DOHH2 (cell line): ENCODE data around the gene PLEKHG4.

Source experiments
- H3F3A ChIP-seq: fragments of 200-600 bp; sonication (generic), shearing (Covaris generic); 2 replicates; pipeline ENCODE4 v1.6.0; 2016; ENCODE audit warnings: antibody characterized with exemption, mild to moderate bottlenecking; ENCODE audit not compliant: control insufficient read depth, insufficient read depth
- H3K27ac ChIP-seq: fragments of 200-600 bp; sonication (generic); 2 replicates; pipeline ENCODE4 v1.5.1; 2014; ENCODE audit warnings: low read depth, mild to moderate bottlenecking, low read length, moderate library complexity
- H3K27me3 ChIP-seq: fragments of 200-600 bp; sonication (generic); 2 replicates; pipeline ENCODE4 v1.6.1; 2014; ENCODE audit warnings: mild to moderate bottlenecking, low read length, mixed read lengths; ENCODE audit not compliant: control insufficient read depth
- H3K36me3 ChIP-seq: fragments of 200-600 bp; sonication (generic); 2 replicates; pipeline ENCODE4 v1.6.1; 2014; ENCODE audit warnings: mild to moderate bottlenecking, low read length, moderate library complexity, mixed read lengths; ENCODE audit not compliant: control insufficient read depth
- H3K4me1 ChIP-seq: fragments of 200-600 bp; sonication (generic); 2 replicates; pipeline ENCODE4 v1.6.1; 2014; ENCODE audit warnings: mild to moderate bottlenecking, low read length, mixed read lengths; ENCODE audit not compliant: control insufficient read depth
- H3K4me2 ChIP-seq: fragments of 200-600 bp; sonication (generic); 2 replicates; pipeline ENCODE4 v1.6.0; 2014; ENCODE audit warnings: mild to moderate bottlenecking, low read length, moderate library complexity
- H3K4me3 ChIP-seq: fragments of 200-600 bp; sonication (generic); 2 replicates; pipeline ENCODE4 v1.5.1; 2014; ENCODE audit warnings: mild to moderate bottlenecking, low read length, mixed read lengths
- H3K79me2 ChIP-seq: fragments of 200-600 bp; sonication (generic); 2 replicates; pipeline ENCODE4 v1.6.1; 2014; ENCODE audit warnings: mild to moderate bottlenecking, low read length, mixed read lengths; ENCODE audit not compliant: control insufficient read depth
- H3K9me2 ChIP-seq: fragments of 200-600 bp; sonication (generic); replicated peaks from 2 replicates; pipeline ENCODE4 v1.6.1; 2014; ENCODE audit warnings: mild to moderate bottlenecking, low read length, mixed read lengths; ENCODE audit not compliant: control insufficient read depth
- H3K9me3 ChIP-seq: fragments of 200-600 bp; sonication (generic); 2 replicates; pipeline ENCODE4 v1.6.1; 2014; ENCODE audit warnings: antibody characterized with exemption, low read length, mixed read lengths; ENCODE audit not compliant: control insufficient read depth, insufficient read depth
- H4K20me1 ChIP-seq: fragments of 200-600 bp; sonication (generic); 2 replicates; pipeline ENCODE4 v1.6.0; 2014; ENCODE audit warnings: low read depth, mild to moderate bottlenecking, antibody characterized with exemption, low read length, moderate library complexity; ENCODE audit not compliant: control insufficient read depth, insufficient read depth
- CTCF ChIP-seq: fragments of 200-600 bp; sonication (generic); IDR thresholded peaks from one replicate; pipeline ENCODE4 v1.5.1; 2014; ENCODE audit warnings: antibody characterized with exemption, mild to moderate bottlenecking, low read depth, low read length; ENCODE audit not compliant: poor library complexity, severe bottlenecking
- EZH2phosphoT487 ChIP-seq: fragments of 200-600 bp; sonication (generic); IDR thresholded peaks from 2 replicates; pipeline ENCODE4 v1.6.1; 2017; ENCODE audit warnings: borderline replicate concordance, mild to moderate bottlenecking, antibody characterized with exemption, low read length, moderate library complexity, mixed read lengths

The PLEKHG4 gene

DNA sequence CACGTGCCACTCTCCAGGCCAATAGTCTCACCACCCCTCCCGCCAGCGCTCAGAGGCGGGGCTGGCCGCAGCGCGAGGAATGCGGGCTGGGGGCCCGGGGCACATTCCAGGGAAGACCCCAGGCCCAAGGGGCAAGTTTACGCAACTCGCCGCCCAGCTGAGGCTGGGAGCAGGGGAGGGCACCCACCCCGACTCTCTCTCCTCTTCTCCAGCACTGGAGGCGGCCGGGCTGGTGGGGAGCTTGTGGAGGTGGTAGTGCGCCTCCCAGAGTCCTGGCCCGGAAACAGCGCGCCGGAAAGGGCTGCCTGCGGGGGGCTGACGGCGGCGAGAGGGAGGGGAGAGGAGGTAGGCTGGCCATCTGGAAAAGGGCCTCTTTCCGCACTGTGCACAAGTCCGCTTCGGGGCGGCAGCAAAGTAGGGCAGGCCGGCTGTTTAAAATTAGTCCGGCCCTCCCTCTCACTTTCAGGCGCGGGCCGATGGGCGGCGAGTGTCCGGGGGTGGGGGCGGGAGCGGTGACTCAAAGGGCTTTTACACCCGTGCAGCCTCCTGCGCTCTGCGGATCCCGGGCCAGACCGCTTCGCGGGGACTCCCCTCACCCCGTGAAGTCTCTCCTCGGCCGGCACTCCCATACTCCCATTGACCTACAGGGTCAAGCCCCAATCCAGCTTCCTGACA, 33.1 kb upstream of the PLEKHG4 start:
- H3K27me3 ChIP-seq = peaks cover 32% of the 10 kb centered on the region
- H3F3A ChIP-seq = peaks cover 12% of the 10 kb centered on the region
- peaks cover 50% of the 10 kb centered on the region for H3K4me1 ChIP-seq
- peak overlapping the region; percentile 92 for H3K4me3 ChIP-seq
- H3K79me2 ChIP-seq = peaks cover 8% of the 10 kb centered on the region
- no peaks in the 10 kb centered on the region for H3K9me3 ChIP-seq
- peak; percentile 69 for TF ChIP-seq CTCF
- TF ChIP-seq EZH2phosphoT487 = no peak
- peak overlapping the region; percentile 80 for H3K4me2 ChIP-seq
- H3K36me3 ChIP-seq = no peaks in the 10 kb centered on the region
- H4K20me1 ChIP-seq = peaks cover 3% of the 10 kb centered on the region; the same call in 1 of the 2 replicates
- peak overlapping the region; percentile 58 for H3K27ac ChIP-seq
- H3K9me2 ChIP-seq = no peaks in the 10 kb centered on the region

DNA sequence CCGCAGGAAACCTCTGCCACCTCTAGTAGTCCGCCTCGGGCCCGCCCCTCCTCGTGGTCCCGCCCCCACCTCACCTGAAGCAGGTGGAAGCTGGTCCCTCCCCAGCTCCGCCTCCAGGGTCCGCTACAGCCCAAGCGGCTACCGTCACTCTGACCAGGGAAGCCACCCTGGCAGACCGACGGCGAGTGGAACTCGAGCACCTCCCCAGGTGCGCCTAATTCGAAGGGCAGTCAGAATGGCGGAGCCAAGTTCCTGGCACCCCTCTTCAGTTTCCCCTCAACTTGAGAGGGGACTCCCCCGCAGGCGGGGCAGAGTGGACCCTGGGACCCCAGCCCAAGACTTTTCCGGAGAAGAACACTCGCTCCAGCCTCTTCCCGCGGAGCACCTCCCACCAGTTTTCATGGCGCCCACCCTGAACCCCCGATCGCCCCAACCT, 32.6 kb upstream of the PLEKHG4 start:
- Histone ChIP-seq H3K9me3 (no peaks in the 10 kb centered on the region), H3K36me3 (no peaks in the 10 kb centered on the region), H3K79me2 (peaks cover 8% of the 10 kb centered on the region; the same call in 1 of the 2 replicates), H3K27me3 (peaks cover 32% of the 10 kb centered on the region), H3K27ac (peak overlapping the region; percentile 58), H3K4me2 (peak overlapping the region; percentile 80), H4K20me1 (peaks cover 3% of the 10 kb centered on the region; the same call in 1 of the 2 replicates), H3K4me3 (peak overlapping the region; percentile 92), H3K9me2 (no peaks in the 10 kb centered on the region), H3K4me1 (peaks cover 50% of the 10 kb centered on the region), H3F3A (peaks cover 12% of the 10 kb centered on the region)
- no peak for TF ChIP-seq CTCF

GRCh38 chr16:67247192-67248072, 31.9 kb upstream of the PLEKHG4 start, which contains the start of gene FHOD1:
TSS of gene FHOD1 (minus strand) at chr16:67247481. CDS start at chr16:67247410, 71 bp downstream.
- Histone ChIP-seq H3K4me2 (peak within 1 kb of the TSS; percentile 80), H3K9me2 (no peaks in the 10 kb centered on the region), H3K36me3 (no peaks in the 10 kb centered on the region), H3K4me1 (peaks cover 50% of the 10 kb centered on the region), H3K27ac (peak within 1 kb of the TSS; percentile 58), H3F3A (peaks cover 12% of the 10 kb centered on the region), H4K20me1 (peaks cover 3% of the 10 kb centered on the region; the same call in 1 of the 2 replicates), H3K79me2 (peaks cover 8% of the 10 kb centered on the region; the same call in 1 of the 2 replicates), H3K4me3 (peak within 1 kb of the TSS; percentile 92), H3K9me3 (no peaks in the 10 kb centered on the region), H3K27me3 (peaks cover 32% of the 10 kb centered on the region)
- TF ChIP-seq CTCF = peak; percentile 8
- no peak for TF ChIP-seq EZH2phosphoT487
